Stimulated activated naive CD8-positive, alpha-beta T cell treated with anti-CD3 and anti-CD28 coated beads, Interleukin-15, Interleukin-2, amounts not matched to agents 100 ng/mL and 50 ng/mL, for 24 hours (primary cell): Measurements from ENCODE around the gene NPEPPS.
"Not testable (repeated sequence)": the region's sequence is repeated elsewhere in the genome, so short reads cannot be mapped to it uniquely, and the experiment has no call there.

Source experiments
- H3K27ac Mint-ChIP-seq: one replicate; pipeline ENCODE4 v1.8.0; 2021; ENCODE audit warnings: mild to moderate bottlenecking, mixed read lengths
- H3K27me3 Mint-ChIP-seq: one replicate; pipeline ENCODE4 v1.8.0; 2021; ENCODE audit warnings: mixed read lengths
- H3K36me3 Mint-ChIP-seq: one replicate; pipeline ENCODE4 v1.8.0; 2021; ENCODE audit warnings: low read depth, mixed read lengths
- H3K4me1 Mint-ChIP-seq: one replicate; pipeline ENCODE4 v1.8.0; 2021; ENCODE audit warnings: low read depth, mixed read lengths
- H3K4me3 Mint-ChIP-seq: one replicate; pipeline ENCODE4 v1.8.0; 2021; ENCODE audit warnings: mild to moderate bottlenecking, mixed read lengths
- H3K9me3 Mint-ChIP-seq: one replicate; pipeline ENCODE4 v1.8.0; 2021; ENCODE audit warnings: mixed read lengths

The NPEPPS gene

DNA sequence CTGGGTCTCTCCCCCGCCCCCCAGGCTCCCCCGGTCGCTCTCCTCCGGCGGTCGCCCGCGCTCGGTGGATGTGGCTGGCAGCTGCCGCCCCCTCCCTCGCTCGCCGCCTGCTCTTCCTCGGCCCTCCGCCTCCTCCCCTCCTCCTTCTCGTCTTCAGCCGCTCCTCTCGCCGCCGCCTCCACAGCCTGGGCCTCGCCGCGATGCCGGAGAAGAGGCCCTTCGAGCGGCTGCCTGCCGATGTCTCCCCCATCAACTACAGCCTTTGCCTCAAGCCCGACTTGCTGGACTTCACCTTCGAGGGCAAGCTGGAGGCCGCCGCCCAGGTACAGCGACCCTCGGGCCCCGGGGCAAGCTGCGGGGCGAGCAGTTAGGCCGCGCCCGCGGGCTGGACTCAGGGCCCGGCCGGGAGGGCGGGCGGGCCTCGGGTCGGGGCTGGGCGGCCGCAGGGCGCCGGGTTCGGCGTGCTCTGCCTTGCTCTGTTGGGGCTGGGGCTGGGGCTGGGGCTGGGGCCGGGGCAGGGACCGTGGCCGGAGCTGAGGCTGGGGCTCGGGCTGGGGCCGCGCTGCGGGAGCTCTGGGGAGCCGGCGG lies 419 bp downstream of the NPEPPS start:
- not testable (repeated sequence) for H3K36me3 Mint-ChIP-seq, H3K9me3 Mint-ChIP-seq, H3K27me3 Mint-ChIP-seq, H3K27ac Mint-ChIP-seq
- peak overlapping the region; percentile 35 for H3K4me3 Mint-ChIP-seq
- H3K4me1 Mint-ChIP-seq = peaks cover 14% of the 10 kb centered on the region

DNA sequence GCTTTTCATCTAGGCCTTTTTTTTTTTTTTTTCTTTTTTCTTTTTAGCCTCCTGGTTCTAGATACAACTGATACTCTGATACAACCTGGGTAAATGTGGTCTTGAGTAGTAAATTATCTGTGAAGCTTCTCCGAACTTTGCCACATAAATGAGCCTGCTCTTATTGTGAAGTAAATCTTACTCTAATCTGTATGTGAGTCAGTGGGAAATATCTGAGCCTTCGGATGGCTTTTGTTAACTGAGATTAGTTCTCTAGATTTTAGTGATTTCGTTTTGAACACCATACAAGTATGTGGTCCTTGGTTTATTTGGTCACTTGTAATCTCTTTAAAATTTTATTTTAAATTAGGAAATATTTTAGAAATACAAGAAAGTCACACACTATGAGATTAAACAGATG lies 8.2 kb downstream of the NPEPPS start:
- H3K36me3 Mint-ChIP-seq = peaks cover 13% of the 10 kb centered on the region
- not testable (repeated sequence) for H3K9me3 Mint-ChIP-seq, H3K4me1 Mint-ChIP-seq, H3K27me3 Mint-ChIP-seq, H3K4me3 Mint-ChIP-seq, H3K27ac Mint-ChIP-seq

DNA sequence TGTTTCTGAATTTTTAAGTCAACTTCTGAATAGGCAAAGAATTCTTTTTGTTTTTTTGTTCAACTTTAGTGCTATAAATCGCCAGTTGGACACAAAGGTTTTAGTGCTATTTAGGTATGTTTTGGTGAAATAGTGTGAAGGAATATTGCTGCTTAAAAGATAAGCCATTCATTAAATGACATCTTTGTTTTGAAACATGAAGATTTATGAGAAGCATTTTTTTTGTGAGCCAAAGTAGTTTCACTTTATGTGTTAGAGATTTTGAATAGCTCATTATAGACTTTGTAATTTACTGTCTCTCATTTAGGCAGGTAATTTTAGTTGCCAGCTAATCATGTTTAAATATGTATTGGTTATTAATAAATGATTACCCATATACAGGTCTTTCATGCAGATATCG lies 10.8 kb downstream of the NPEPPS start:
- H3K9me3 Mint-ChIP-seq, H3K4me1 Mint-ChIP-seq, H3K36me3 Mint-ChIP-seq, H3K27ac Mint-ChIP-seq, H3K4me3 Mint-ChIP-seq, H3K27me3 Mint-ChIP-seq: not testable (repeated sequence)

DNA sequence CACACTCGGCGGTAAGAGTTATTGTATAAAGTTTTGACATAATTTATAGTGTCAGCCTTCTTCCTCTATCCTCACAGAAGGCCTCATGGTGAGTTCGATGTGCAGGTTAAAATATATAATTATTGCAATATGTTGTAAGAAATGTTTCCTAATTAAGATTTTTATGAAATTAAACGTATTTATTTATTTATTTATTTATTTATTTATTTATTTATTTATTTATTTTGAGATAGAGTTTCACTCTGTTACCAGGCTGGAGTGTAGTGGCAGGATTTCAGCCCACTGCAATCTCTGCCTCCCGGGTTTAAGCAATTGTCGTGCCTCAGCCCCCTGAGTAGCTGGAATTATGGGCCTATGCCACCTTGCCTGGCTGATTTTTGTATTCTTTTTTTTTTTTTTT lies 13.4 kb downstream of the NPEPPS start:
- H3K4me1 Mint-ChIP-seq, H3K4me3 Mint-ChIP-seq, H3K27me3 Mint-ChIP-seq, H3K27ac Mint-ChIP-seq, H3K9me3 Mint-ChIP-seq: not testable (repeated sequence)
- peaks cover 18% of the 10 kb centered on the region for H3K36me3 Mint-ChIP-seq

DNA sequence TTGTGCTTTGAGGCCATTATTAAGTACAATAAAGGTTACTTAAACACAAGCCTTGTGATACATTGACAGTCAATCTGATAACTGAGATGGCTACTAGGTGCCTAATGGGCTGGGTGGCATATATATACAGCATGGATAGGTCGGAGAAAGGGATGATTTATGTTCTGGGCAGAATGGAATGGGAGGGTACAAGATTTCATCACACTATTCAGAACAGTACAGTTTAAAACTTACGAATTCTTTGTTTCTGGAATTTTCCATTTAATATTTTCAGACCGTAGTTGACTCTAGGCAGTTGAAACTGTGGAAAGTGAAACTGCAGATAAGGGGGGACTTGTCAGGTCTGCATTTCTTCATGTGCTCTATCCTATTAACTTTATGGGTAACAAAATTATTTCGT lies 23.8 kb downstream of the NPEPPS start:
- H3K27me3 Mint-ChIP-seq, H3K9me3 Mint-ChIP-seq, H3K27ac Mint-ChIP-seq, H3K36me3 Mint-ChIP-seq, H3K4me1 Mint-ChIP-seq, H3K4me3 Mint-ChIP-seq: not testable (repeated sequence)

DNA sequence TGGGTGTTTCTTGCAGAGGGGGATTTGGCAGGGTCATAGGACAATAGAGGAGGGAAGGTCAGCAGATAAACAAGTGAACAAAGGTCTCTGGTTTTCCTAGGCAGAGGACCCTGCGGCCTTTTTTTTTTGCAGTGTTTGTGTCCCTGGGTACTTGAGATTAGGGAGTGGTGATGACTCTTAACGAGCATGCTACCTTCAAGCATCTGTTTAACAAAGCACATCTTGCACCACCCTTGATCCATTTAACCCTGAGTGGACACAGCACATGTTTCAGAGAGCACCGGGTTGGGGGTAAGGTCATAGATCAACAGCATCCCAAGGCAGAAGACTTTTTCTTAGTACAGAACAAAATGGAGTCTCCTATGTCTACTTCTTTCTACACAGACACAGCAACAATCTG lies 25.2 kb downstream of the NPEPPS start:
- H3K27me3 Mint-ChIP-seq, H3K36me3 Mint-ChIP-seq: not testable (repeated sequence)

DNA sequence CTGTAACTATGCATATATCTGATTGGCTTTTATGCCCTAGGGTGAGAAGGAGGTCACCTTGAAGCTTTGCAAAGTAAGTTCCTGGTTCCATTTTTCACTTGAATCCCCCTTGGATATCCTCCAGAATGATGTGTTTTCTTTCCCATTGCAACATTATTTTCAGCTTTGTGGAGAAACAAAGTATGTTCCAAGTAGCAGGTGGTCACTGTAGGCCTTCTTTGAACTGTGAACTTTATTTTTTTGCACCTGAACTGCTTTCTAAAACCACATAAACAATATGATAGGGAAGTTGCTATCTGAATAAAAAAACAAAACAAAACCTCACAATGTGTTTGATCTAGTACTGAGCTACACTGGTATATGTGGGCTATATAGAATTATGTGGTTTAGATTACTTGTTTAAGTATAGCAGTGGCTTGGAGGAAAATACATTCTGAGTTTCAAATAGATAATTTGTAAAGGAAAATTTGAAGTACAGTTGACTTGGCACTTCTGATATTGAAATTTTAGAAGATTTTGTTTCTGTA lies 29.7 kb downstream of the NPEPPS start:
- H3K36me3 Mint-ChIP-seq, H3K9me3 Mint-ChIP-seq, H3K27ac Mint-ChIP-seq, H3K27me3 Mint-ChIP-seq, H3K4me3 Mint-ChIP-seq: not testable (repeated sequence)
- H3K4me1 Mint-ChIP-seq = peaks cover 14% of the 10 kb centered on the region

More for the DNA sequence above, 25.2 kb downstream of the NPEPPS start:
- not testable (repeated sequence) for H3K4me1 Mint-ChIP-seq, H3K9me3 Mint-ChIP-seq, H3K27ac Mint-ChIP-seq, H3K4me3 Mint-ChIP-seq

DNA sequence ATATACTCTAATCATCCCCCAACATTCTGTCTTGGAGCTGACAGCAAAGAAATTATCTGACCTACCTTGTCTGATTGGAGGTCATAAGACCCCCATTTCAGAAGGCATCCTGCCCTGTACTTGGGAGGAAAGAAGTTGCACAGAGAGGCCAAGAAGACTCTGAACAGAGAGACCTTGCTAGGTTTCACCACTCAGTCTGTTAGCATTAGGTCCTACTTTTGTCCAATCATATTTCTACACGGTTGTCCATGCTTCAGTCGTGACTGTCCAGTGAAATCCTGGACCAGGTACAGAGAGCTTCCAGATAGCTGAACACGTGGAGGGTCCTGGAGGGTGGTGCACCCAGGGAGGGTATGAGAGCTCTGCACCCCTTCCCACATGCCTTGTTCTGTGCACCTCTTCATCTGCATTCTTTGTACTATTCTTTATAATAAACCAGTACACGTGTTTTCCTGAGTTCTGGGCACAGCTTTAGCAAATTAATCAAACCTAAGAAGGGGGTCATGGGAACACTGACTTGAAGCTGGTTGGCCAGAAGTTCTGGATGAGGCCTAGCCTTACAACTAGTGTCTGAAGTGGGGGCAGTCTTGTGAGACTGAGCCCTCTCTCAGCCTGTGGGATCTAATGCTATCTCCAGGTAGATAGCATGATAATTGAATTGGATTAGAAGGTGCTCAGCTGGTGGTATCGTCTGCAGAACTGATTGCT lies 30.9 kb downstream of the NPEPPS start:
- H3K4me1 Mint-ChIP-seq = peaks cover 15% of the 10 kb centered on the region
- not testable (repeated sequence) for H3K4me3 Mint-ChIP-seq, H3K36me3 Mint-ChIP-seq, H3K9me3 Mint-ChIP-seq, H3K27me3 Mint-ChIP-seq, H3K27ac Mint-ChIP-seq

DNA sequence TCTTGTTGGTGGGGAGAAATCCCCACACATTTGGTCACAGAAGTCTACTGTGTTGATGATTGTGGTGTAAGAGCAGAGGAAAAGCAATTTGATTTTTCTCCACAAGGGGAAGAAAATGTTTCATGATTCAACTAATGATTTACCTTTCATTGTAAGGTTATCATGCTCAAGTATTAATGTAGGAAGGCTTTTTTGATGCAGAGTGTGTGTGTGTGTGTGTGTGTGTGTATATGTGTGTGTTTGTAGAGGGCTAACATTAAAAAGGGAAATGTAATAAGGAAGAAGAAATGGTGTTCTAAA lies 31.4 kb downstream of the NPEPPS start:
- H3K4me3 Mint-ChIP-seq, H3K27me3 Mint-ChIP-seq, H3K36me3 Mint-ChIP-seq, H3K27ac Mint-ChIP-seq, H3K9me3 Mint-ChIP-seq: not testable (repeated sequence)
- H3K4me1 Mint-ChIP-seq = peaks cover 20% of the 10 kb centered on the region

DNA sequence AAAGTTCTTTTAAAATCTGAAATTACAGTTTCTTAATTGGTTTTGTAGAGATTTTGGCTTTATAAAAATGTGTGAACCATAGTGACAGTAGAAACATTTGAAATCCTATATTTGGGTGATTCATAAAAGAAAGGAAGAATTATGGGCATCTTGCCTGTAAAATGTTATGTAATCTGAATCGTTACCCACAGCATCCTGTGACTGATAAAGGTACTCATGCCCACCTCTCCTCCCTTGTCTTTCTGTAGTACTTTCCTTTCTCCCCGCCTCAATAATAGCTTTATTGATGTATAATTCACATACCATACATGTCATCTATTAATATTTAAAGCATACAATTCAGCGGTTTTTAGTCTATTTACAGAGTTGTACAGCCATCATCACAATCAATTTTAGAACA lies 36.4 kb downstream of the NPEPPS start:
- not testable (repeated sequence) for H3K4me3 Mint-ChIP-seq, H3K27ac Mint-ChIP-seq, H3K9me3 Mint-ChIP-seq, H3K4me1 Mint-ChIP-seq, H3K27me3 Mint-ChIP-seq
- peaks cover 22% of the 10 kb centered on the region for H3K36me3 Mint-ChIP-seq

DNA sequence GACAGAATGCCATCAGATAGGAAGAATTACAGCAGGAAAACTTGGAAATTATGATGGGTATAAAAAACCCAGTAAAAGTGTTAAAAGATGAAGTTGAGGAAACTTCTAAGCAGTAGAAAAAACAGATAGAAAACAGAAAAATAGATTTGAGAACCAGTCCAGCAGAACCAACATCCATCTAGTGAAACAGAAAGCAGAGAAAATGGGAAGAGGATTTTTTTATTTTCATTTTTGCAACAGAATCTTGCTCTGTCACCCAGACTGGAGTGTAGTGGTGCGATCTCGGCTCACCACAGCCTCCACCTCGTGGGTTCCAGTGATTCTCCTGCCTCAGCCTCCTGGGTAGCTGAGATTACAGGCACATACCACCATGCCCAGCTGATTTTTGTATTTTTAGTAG lies 41.7 kb downstream of the NPEPPS start:
- H3K27me3 Mint-ChIP-seq, H3K27ac Mint-ChIP-seq, H3K4me1 Mint-ChIP-seq, H3K4me3 Mint-ChIP-seq, H3K9me3 Mint-ChIP-seq: not testable (repeated sequence)
- peaks cover 26% of the 10 kb centered on the region for H3K36me3 Mint-ChIP-seq

DNA sequence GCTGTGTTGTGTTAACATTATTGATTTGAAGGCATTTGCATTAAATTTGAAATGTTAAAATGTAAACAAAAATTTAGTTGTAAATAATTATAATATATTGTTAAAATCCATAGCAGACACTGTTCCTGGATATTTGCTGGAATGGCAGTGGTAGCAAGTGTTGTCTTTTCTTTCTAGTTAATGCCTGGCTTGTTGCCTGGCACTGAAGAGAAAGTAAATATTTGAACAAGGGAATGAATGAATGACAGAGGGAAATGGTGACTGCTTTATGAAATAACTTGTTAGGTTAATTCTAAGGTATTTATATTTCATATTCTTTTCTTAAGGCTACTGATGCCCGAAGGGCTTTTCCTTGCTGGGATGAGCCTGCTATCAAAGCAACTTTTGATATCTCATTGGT lies 51.5 kb downstream of the NPEPPS start:
- not testable (repeated sequence) for H3K27me3 Mint-ChIP-seq, H3K4me1 Mint-ChIP-seq, H3K9me3 Mint-ChIP-seq, H3K27ac Mint-ChIP-seq, H3K4me3 Mint-ChIP-seq
- peaks cover 13% of the 10 kb centered on the region for H3K36me3 Mint-ChIP-seq

DNA sequence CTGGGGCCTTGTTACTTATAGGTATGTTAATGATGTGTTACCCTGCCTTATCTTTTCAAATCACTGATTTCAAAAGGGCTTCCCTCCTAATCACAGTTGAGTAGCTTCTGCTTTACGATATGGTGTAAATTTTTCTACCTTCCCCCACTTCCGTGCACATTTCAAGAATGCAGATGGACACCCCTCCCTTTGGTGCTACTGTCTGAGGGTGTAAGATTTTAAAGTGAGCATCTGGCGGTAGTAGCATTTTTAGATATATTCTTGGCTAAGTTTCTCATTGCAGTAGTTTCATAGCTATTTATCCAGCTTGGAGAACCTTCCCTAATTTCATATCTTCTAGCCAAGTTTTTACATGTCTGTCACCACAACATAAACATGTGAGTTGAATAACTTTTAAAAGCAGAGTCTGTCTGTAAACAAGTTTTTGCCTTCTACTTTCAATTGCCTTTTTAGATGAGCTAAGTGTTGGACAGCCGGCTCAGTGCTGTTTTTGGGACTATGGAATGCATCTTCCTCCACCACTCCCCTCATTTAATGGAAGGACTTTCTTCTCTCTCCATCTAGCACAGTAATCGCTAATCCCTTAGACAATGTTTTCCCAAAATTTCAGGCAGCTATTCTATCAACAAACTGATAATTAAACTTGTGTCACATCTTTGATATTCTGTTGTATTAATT lies 55.6 kb downstream of the NPEPPS start:
- not testable (repeated sequence) for H3K9me3 Mint-ChIP-seq, H3K4me1 Mint-ChIP-seq, H3K4me3 Mint-ChIP-seq, H3K27ac Mint-ChIP-seq, H3K27me3 Mint-ChIP-seq
- H3K36me3 Mint-ChIP-seq = peaks cover 30% of the 10 kb centered on the region

DNA sequence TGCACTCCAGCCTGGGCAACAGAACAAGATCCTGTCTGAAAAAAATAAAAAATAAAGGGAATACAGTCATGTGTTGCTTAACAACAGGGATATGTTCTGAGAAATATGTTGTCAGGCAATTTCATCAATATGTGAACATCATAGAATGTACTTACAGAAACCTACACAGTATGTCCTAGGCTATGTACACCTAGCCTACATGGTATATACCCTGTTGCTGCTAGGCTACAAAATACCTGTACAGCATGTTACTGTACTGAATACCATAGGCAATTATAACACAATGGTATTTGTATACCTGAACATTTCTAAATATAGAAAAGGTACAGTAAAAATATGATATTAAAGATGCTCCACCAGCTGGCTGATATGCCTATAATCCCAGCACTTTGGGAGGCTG lies 62.6 kb downstream of the NPEPPS start:
- peaks cover 39% of the 10 kb centered on the region for H3K36me3 Mint-ChIP-seq
- H3K4me3 Mint-ChIP-seq, H3K9me3 Mint-ChIP-seq, H3K4me1 Mint-ChIP-seq, H3K27me3 Mint-ChIP-seq, H3K27ac Mint-ChIP-seq: not testable (repeated sequence)

DNA sequence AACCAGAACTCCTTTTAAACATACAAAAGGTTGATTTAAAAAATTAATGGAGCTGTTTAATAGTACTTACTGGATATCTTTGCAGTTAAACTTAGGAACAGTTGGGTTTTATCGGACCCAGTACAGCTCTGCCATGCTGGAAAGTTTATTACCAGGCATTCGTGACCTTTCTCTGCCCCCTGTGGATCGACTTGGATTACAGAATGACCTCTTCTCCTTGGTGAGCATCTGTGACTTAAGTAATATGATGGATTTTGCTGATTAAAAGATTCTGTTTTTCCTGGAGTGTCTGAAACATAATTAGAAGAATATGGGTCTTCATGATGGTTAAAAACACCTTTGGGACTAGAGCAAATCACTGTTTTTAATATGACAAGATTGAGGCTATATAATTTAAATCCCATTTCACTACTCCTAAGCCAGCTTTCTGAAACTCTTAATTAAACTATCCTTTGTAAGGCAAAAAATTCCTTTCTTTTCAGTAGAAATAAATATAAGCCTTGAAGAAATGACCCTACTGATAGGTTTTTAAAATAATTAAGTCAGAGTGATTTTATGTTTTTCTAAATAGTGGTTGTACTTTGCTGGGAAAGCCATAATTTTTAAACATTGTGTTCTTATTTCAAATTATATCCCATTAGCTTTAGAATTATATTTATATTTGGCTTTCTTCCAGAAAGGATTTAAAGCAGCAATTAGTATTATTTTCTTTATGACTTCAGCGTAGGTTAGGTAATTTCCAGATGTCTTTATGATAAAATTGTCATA lies 73.1 kb downstream of the NPEPPS start:
- Mint-ChIP-seq H3K27ac (no peak overlapping the region), H3K36me3 (peaks cover 64% of the 10 kb centered on the region), H3K27me3 (no peaks in the 10 kb centered on the region), H3K9me3 (no peaks in the 10 kb centered on the region), H3K4me1 (no peaks in the 10 kb centered on the region), H3K4me3 (no peak overlapping the region)
